HepG2 (cell line): ENCODE data around the gene CYSRT1. TPM values are rescaled to one million over a fixed set of nuclear protein-coding genes. Genes with fewer than 3 reads are reported as not detected.
A peak's percentile ranks its signal among the peaks of the same experiment; 100 is the strongest.

Experiments
- ATAC-seq: fragments of 200-7000 bp; cut with Tn5 transposase; 3 replicates; pipeline ENCODE4 v1.9.1; 2020; ENCODE audit warnings: mild to moderate bottlenecking, moderate library complexity
- BruUV-seq: library from RNA; stranded (reverse); fragments of 400-500 nt; replicated peaks from 2 replicates; lab custom pipeline; 2021; lab: Mats Ljungman, UMichigan
- CTCF ChIA-PET: fragments of 300-600 bp; formaldehyde crosslinking; extraction: SDS; loops from one replicate; lab custom pipeline; 2021; ENCODE audit warnings: low total read pairs, inconsistent platforms, low intra/inter-chr PET ratio; lab: Yijun Ruan, JAX
- POLR2A ChIA-PET: fragments of 350-600 bp; sonication (Branson Sonifier 250); formaldehyde crosslinking; loops from one replicate; lab custom pipeline; 2020; ENCODE audit warnings: antibody characterized with exemption, inconsistent platforms; lab: Yijun Ruan, JAX
- DNase-seq: peaks from one replicate; pipeline ENCODE4 v3.0.0-alpha.2; 2015; ENCODE audit warnings: low spot score
- FAIRE-seq: peaks from 3 replicates; lab custom pipeline; 2011; peaks lifted over from hg19 to GRCh38; lab: Jason Lieb, UNC
- H2AFZ ChIP-seq: one replicate; pipeline ENCODE4 v1.6.1; 2011; ENCODE audit warnings: low read length, inconsistent platforms
- H3K27ac ChIP-seq: fragments of 300-600 bp; 3 replicates; pipeline ENCODE4 v1.8.0; 2011; ENCODE audit warnings: mixed run types, mild to moderate bottlenecking, mixed read lengths, low read length, inconsistent platforms; ENCODE audit not compliant: insufficient read depth; ENCODE audit errors: extremely low read length
- H3K27me3 ChIP-seq, 2 experiments: fragments of 200-600 bp in 1 of 2; 2 replicates in 1 of 2; 3 replicates in 1 of 2; pipeline versions ENCODE4 v1.6.0 to v1.8.0; 2011; ENCODE audit warnings: low read length in 2 of 2, mild to moderate bottlenecking in 2 of 2, moderate library complexity in 2 of 2, inconsistent platforms in 1 of 2; ENCODE audit not compliant: insufficient read depth in 2 of 2, control insufficient read depth in 1 of 2
- H3K36me3 ChIP-seq, 2 experiments: fragments of 200-600 bp in 1 of 2; replicated peaks in 1 of 2; 2 replicates in 1 of 2; 3 replicates in 1 of 2; pipeline versions ENCODE4 v1.5.1 to v1.8.0; 2011; ENCODE audit warnings: low read length in 2 of 2, inconsistent platforms in 1 of 2; ENCODE audit not compliant: insufficient read depth in 2 of 2, control insufficient read depth in 1 of 2
- H3K4me1 ChIP-seq: 2 replicates; pipeline ENCODE4 v1.5.1; 2012; ENCODE audit warnings: low read length, inconsistent platforms; ENCODE audit not compliant: insufficient read depth
- H3K4me2 ChIP-seq: 2 replicates; pipeline ENCODE4 v1.6.0; 2011; ENCODE audit warnings: low read depth, low read length, inconsistent platforms
- H3K4me3 ChIP-seq, 3 experiments: fragments of 200-600 bp in 1 of 3; sonication (generic), shearing (Covaris generic) in 1 of 3; replicated peaks in 1 of 3; 2 replicates each; pipeline ENCODE4 v1.5.1; 2011 to 2016; ENCODE audit warnings: low read length in 3 of 3, inconsistent platforms in 2 of 3, low read depth in 2 of 3, mild to moderate bottlenecking in 2 of 3, control low read depth in 1 of 3, mixed read lengths in 1 of 3; ENCODE audit not compliant: insufficient read depth in 1 of 3
- H3K79me2 ChIP-seq: one replicate; pipeline ENCODE4 v1.6.1; 2011; ENCODE audit warnings: low read length, inconsistent platforms; ENCODE audit not compliant: insufficient read depth
- H3K9ac ChIP-seq: 2 replicates; pipeline ENCODE4 v1.6.0; 2011; ENCODE audit warnings: mild to moderate bottlenecking, low read depth, low read length, inconsistent platforms; ENCODE audit not compliant: insufficient read depth
- H3K9me3 ChIP-seq: 2 replicates; pipeline ENCODE4 v1.5.1; 2012; ENCODE audit warnings: mild to moderate bottlenecking, low read length
- H4K20me1 ChIP-seq: 2 replicates; pipeline ENCODE4 v1.6.0; 2011; ENCODE audit warnings: inconsistent platforms, mild to moderate bottlenecking, low read length, moderate library complexity; ENCODE audit not compliant: insufficient read depth
- GATA4 ChIP-seq: sonication (generic); IDR thresholded peaks from 2 replicates; pipeline ENCODE4 v1.6.1; 2016; ENCODE audit warnings: antibody characterized with exemption, low read depth, borderline replicate concordance
- MAFK ChIP-seq, 2 experiments: IDR thresholded peaks in 1 of 2; conservative IDR thresholded peaks in 1 of 2; 2 replicates each; pipeline ENCODE4 v1.6.1; 2011; ENCODE audit warnings: improper control_type of control experiment in 2 of 2, low read length in 2 of 2
- NFE2 ChIP-seq: sonication (generic); formaldehyde crosslinking; IDR thresholded peaks from 2 replicates; pipeline ENCODE4 v1.4.0; 2020; ENCODE audit warnings: missing genetic modification reagents
- NFE2L2 ChIP-seq: fragments of 150-350 bp; IDR thresholded peaks from 2 replicates; pipeline ENCODE4 v1.6.1; 2014; ENCODE audit warnings: low read length
- NR2F6 ChIP-seq, 2 experiments: IDR thresholded peaks; 2 replicates each; pipeline ENCODE4 v1.6.1; 2016; ENCODE audit warnings: antibody characterized with exemption in 1 of 2, mild to moderate bottlenecking in 1 of 2
- ZNF17 ChIP-seq: sonication (generic); formaldehyde crosslinking; IDR thresholded peaks from 2 replicates; pipeline ENCODE4 v1.5.0; 2020; ENCODE audit warnings: mild to moderate bottlenecking, missing genetic modification reagents
- ZNF441 ChIP-seq: sonication (generic); formaldehyde crosslinking; IDR thresholded peaks from 2 replicates; pipeline ENCODE4 v1.7.0; 2021; ENCODE audit warnings: missing genetic modification reagents, borderline replicate concordance
- ZNF674 ChIP-seq: sonication (generic); formaldehyde crosslinking; IDR thresholded peaks from 2 replicates; pipeline ENCODE4 v1.5.0; 2020; ENCODE audit warnings: low read depth, mild to moderate bottlenecking, missing genetic modification reagents
- WGBS: methylation state at CpG from one replicate; pipeline ENCODE4 v1.1.6; 2017; ENCODE audit warnings: low lambda C conversion rate; 5-methylcytosine and 5-hydroxymethylcytosine counted together
- in situ Hi-C: cut with HindIII; loops from 2 replicates; pipeline ENCODE4 v1.10.0; 2017; ENCODE audit warnings: low pct_unique_long_range_greater_than_20kb; ENCODE audit not compliant: extremely low pct_ligation_motif_present
- intact Hi-C: fragments of 100-400 bp; cut with micrococcal nuclease; formaldehyde crosslinking; loops from one replicate; pipeline ENCODE4 v1.10.0; 2022; ENCODE audit not compliant: unreplicated experiment
- polyA plus RNA-seq, 8 experiments: library from polyadenylated mRNA; depleted of rRNA in 3 of 8; stranded (reverse) in 7 of 8; unstranded in 1 of 8; fragments of >200 nt; fragmentation: Illumina TruSeq in 4 of 8; extraction: Trizol in 4 of 8; gene quantifications; 2 replicates each; pipeline versions ENCODE4 v1.2.1 to v1.2.3, GENCODE V29; 2011 to 2016; ENCODE audit warnings: low read depth in 4 of 8, missing spikeins in 1 of 8, mixed read lengths in 1 of 8; ENCODE audit not compliant: insufficient read depth in 1 of 8
- total RNA-seq, 5 experiments: library from RNA; depleted of rRNA; stranded (reverse); fragments of >200 nt; fragmentation: Illumina TruSeq; extraction: Trizol; gene quantifications; 2 replicates each; pipeline ENCODE4 v1.2.3, GENCODE V29; 2016; ENCODE audit warnings: low read depth in 1 of 5
- TF ChIP-seq, protein P1 (sequence below): sonication (generic); formaldehyde crosslinking; IDR thresholded peaks from 2 replicates; pipeline ENCODE4 v1.4.0; 2020; ENCODE audit warnings: missing genetic modification reagents
- TF ChIP-seq, protein P2 (sequence below): sonication (generic); formaldehyde crosslinking; IDR thresholded peaks from 2 replicates; pipeline ENCODE4 v1.5.1; 2020; ENCODE audit warnings: mild to moderate bottlenecking, missing genetic modification reagents, moderate library complexity
- TF ChIP-seq, protein P3 (sequence below): IDR thresholded peaks from 2 replicates; pipeline ENCODE4 v1.6.1; 2016; ENCODE audit warnings: missing compliant biosample characterization, missing genetic modification reagents, borderline replicate concordance

Gene CYSRT1
- total and polyA plus RNA-seq, 2 of the 13 experiments (the other 11 are each of a cell fraction or from before 2014, with no cell fraction given), result 1.5 to 2.1 TPM

DNA sequence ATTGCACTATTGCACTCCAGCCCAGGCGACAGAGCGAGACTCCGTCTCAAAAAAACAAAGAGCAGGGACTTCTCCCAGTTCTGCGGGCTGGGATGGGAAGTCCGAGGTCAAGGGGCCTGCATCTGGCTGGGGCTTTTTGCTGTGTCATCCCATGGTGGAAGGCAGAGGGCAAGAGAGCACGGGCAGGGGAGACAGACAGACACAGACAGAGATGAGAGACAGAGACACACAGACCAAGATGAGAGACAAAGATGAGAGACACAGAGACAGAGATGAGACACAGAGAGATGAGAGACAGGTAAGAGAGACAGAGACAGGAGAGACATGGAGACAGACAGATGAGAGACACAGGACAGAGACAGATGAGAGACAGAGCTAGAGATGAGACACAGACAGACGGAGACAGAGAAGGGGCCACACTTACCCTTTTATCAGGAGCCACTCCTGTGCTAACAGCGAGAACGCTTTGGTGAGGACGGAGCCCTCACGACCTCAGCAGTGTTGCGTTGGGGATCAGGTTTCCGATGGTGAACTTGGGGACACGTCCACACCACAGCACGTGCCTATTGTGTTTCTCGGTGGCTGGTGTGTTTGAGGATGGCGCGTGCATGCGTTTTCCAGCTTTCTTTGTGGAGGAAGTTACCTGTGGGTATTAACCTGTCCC, 43.7 kb downstream of the CYSRT1 start:
- no peaks in the 10 kb centered on the region; the same call in 1 of the 2 replicates for H4K20me1 ChIP-seq
- FAIRE-seq, result no peak
- CTCF ChIA-PET, result no interaction called here
- no peaks in the 10 kb centered on the region for H3K9me3 ChIP-seq
- POLR2A ChIA-PET, result interaction anchor here (1.1 to 3.4 kb wide), 3 partner anchors 8 to 28 kb away, joined by 3 to 11 read pairs (median 11); partner anchors contain the start of genes TOR4A and TUBB4B
- TF ChIP-seq MAFK (conservative IDR thresholded peaks at IDR 0.05 in 1 of 2, IDR thresholded peaks at IDR 0.05 in 1 of 2; ENCODE audit: low read length in 2 of 2) (peak in 1 of 2 experiments; percentile 32; a peak in 2 of 4 replicates), NFE2L2 (peak; percentile 89), ZNF674 (CRISPR knock-in tag) (no peak), GATA4 (no peak), NFE2 (CRISPR knock-in tag) (peak; percentile 77; the same call in 1 of the 2 replicates), NR2F6 (IDR thresholded peaks at IDR 0.05) (peak; percentile 41; the same call in 1 of the 2 replicates), NR2F6 (CRISPR knock-in tag; IDR thresholded peaks at IDR 0.05) (no peak), ZNF441 (CRISPR knock-in tag) (peak; percentile 65; the same call in 1 of the 2 replicates), ZNF17 (CRISPR knock-in tag) (no peak)
- TF ChIP-seq, protein P1, sequence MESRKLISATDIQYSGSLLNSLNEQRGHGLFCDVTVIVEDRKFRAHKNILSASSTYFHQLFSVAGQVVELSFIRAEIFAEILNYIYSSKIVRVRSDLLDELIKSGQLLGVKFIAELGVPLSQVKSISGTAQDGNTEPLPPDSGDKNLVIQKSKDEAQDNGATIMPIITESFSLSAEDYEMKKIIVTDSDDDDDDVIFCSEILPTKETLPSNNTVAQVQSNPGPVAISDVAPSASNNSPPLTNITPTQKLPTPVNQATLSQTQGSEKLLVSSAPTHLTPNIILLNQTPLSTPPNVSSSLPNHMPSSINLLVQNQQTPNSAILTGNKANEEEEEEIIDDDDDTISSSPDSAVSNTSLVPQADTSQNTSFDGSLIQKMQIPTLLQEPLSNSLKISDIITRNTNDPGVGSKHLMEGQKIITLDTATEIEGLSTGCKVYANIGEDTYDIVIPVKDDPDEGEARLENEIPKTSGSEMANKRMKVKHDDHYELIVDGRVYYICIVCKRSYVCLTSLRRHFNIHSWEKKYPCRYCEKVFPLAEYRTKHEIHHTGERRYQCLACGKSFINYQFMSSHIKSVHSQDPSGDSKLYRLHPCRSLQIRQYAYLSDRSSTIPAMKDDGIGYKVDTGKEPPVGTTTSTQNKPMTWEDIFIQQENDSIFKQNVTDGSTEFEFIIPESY (CRISPR knock-in tag), result peak; percentile 69
- TF ChIP-seq, protein P2, sequence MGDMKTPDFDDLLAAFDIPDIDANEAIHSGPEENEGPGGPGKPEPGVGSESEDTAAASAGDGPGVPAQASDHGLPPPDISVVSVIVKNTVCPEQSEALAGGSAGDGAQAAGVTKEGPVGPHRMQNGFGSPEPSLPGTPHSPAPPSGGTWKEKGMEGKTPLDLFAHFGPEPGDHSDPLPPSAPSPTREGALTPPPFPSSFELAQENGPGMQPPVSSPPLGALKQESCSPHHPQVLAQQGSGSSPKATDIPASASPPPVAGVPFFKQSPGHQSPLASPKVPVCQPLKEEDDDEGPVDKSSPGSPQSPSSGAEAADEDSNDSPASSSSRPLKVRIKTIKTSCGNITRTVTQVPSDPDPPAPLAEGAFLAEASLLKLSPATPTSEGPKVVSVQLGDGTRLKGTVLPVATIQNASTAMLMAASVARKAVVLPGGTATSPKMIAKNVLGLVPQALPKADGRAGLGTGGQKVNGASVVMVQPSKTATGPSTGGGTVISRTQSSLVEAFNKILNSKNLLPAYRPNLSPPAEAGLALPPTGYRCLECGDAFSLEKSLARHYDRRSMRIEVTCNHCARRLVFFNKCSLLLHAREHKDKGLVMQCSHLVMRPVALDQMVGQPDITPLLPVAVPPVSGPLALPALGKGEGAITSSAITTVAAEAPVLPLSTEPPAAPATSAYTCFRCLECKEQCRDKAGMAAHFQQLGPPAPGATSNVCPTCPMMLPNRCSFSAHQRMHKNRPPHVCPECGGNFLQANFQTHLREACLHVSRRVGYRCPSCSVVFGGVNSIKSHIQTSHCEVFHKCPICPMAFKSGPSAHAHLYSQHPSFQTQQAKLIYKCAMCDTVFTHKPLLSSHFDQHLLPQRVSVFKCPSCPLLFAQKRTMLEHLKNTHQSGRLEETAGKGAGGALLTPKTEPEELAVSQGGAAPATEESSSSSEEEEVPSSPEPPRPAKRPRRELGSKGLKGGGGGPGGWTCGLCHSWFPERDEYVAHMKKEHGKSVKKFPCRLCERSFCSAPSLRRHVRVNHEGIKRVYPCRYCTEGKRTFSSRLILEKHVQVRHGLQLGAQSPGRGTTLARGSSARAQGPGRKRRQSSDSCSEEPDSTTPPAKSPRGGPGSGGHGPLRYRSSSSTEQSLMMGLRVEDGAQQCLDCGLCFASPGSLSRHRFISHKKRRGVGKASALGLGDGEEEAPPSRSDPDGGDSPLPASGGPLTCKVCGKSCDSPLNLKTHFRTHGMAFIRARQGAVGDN (CRISPR knock-in tag), result peak; percentile 26
- TF ChIP-seq, protein P3, sequence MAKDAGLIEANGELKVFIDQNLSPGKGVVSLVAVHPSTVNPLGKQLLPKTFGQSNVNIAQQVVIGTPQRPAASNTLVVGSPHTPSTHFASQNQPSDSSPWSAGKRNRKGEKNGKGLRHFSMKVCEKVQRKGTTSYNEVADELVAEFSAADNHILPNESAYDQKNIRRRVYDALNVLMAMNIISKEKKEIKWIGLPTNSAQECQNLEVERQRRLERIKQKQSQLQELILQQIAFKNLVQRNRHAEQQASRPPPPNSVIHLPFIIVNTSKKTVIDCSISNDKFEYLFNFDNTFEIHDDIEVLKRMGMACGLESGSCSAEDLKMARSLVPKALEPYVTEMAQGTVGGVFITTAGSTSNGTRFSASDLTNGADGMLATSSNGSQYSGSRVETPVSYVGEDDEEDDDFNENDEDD (CRISPR knock-in tag), result no peak
- H3K4me3 ChIP-seq, result no peak overlapping the region
- no peak overlapping the region for H2AFZ ChIP-seq
- no peak overlapping the region for H3K4me2 ChIP-seq
- DNase-seq, result no peak
- no peaks in the 10 kb centered on the region for H3K79me2 ChIP-seq
- H3K27me3 ChIP-seq, result no peaks in the 10 kb centered on the region
- ATAC-seq, result no peak; the same call in 2 of the 3 replicates
- no peak overlapping the region for H3K9ac ChIP-seq
- intact Hi-C loops, result no loop called here
- H3K36me3 ChIP-seq, result peaks cover 20 to 39% of the 10 kb centered on the region in 2 experiments; a peak in 4 of 5 replicates
- in situ Hi-C loops, result no loop called here
- peak overlapping the region; percentile 63 for H3K27ac ChIP-seq
- 77% methylated on average over 19 of the region's 19 CpGs for WGBS
- H3K4me1 ChIP-seq, result peaks cover 19% of the 10 kb centered on the region
- no TSS peak for BruUV-seq
